Neuronal stem cell (in vitro differentiated cells): Measurements from ENCODE around the gene ASF1B.

Experiments
- DNase-seq: peaks from one replicate; pipeline ENCODE4 v3.0.0-alpha.2; 2013; ENCODE audit warnings: low spot score
- H2AFZ ChIP-seq: one replicate; pipeline ENCODE4 v1.6.1; 2013; ENCODE audit warnings: mild to moderate bottlenecking, low read length, inconsistent platforms
- H2AK5ac ChIP-seq: 2 replicates; pipeline ENCODE4 v1.6.1; 2013; ENCODE audit warnings: low read depth, mild to moderate bottlenecking, inconsistent platforms, low read length, moderate library complexity, mixed read lengths
- H2BK120ac ChIP-seq: 2 replicates; pipeline ENCODE4 v1.6.1; 2013; ENCODE audit warnings: low read depth, mild to moderate bottlenecking, inconsistent platforms, low read length, moderate library complexity, mixed read lengths
- H2BK12ac ChIP-seq: one replicate; pipeline ENCODE4 v1.6.1; 2013; ENCODE audit warnings: low read length, inconsistent platforms
- H2BK15ac ChIP-seq: 2 replicates; pipeline ENCODE4 v1.6.1; 2013; ENCODE audit warnings: mild to moderate bottlenecking, low read length, inconsistent platforms, mixed read lengths
- H2BK5ac ChIP-seq: one replicate; pipeline ENCODE4 v1.6.1; 2013; ENCODE audit warnings: inconsistent platforms, mild to moderate bottlenecking, low read length, moderate library complexity
- H3K14ac ChIP-seq: one replicate; pipeline ENCODE4 v1.6.1; 2013; ENCODE audit warnings: low read length, inconsistent platforms
- H3K18ac ChIP-seq: 2 replicates; pipeline ENCODE4 v1.6.1; 2013; ENCODE audit warnings: low read length, inconsistent platforms
- H3K23ac ChIP-seq: 2 replicates; pipeline ENCODE4 v1.6.1; 2013; ENCODE audit warnings: low read depth, mild to moderate bottlenecking, mixed read lengths, low read length, inconsistent platforms; ENCODE audit not compliant: poor library complexity
- H3K27ac ChIP-seq: replicated peaks from 3 replicates; pipeline ENCODE4 v1.5.1; 2013; ENCODE audit warnings: low read length, inconsistent platforms
- H3K27me3 ChIP-seq, 3 experiments: 2 replicates each; pipeline ENCODE4 v1.6.1; 2013; ENCODE audit warnings: low read length in 3 of 3, mild to moderate bottlenecking in 2 of 3, inconsistent platforms in 1 of 3, low read depth in 1 of 3, mixed read lengths in 1 of 3, moderate library complexity in 1 of 3; ENCODE audit not compliant: control insufficient read depth in 3 of 3, insufficient read depth in 3 of 3
- H3K36me3 ChIP-seq, 2 donors: replicated peaks in 1 of 2; 2 replicates each; pipeline ENCODE4 v1.6.1; 2013; ENCODE audit warnings: low read length in 2 of 2; ENCODE audit not compliant: control insufficient read depth in 2 of 2, insufficient read depth in 2 of 2
- H3K4ac ChIP-seq: 2 replicates; pipeline ENCODE4 v1.6.1; 2013; ENCODE audit warnings: inconsistent platforms, mild to moderate bottlenecking, low read length, moderate library complexity
- H3K4me1 ChIP-seq, 2 donors: 1 replicate in 1 of 2; 2 replicates in 1 of 2; pipeline ENCODE4 v1.6.1; 2013; ENCODE audit warnings: low read length in 2 of 2, low read depth in 1 of 2; ENCODE audit not compliant: control insufficient read depth in 2 of 2, insufficient read depth in 1 of 2
- H3K4me2 ChIP-seq: one replicate; pipeline ENCODE4 v1.6.1; 2013; ENCODE audit warnings: mild to moderate bottlenecking, low read length, inconsistent platforms; ENCODE audit not compliant: insufficient read depth, poor library complexity, severe bottlenecking
- H3K4me3 ChIP-seq, 2 donors: 2 replicates each; pipeline ENCODE4 v1.5.1; 2013; ENCODE audit warnings: low read length in 2 of 2, mild to moderate bottlenecking in 2 of 2, inconsistent platforms in 1 of 2, moderate library complexity in 1 of 2
- H3K79me1 ChIP-seq: one replicate; pipeline ENCODE4 v1.6.1; 2013; ENCODE audit warnings: low read depth, mild to moderate bottlenecking, inconsistent platforms, low read length, moderate library complexity
- H3K9ac ChIP-seq: one replicate; pipeline ENCODE4 v1.6.1; 2013; ENCODE audit warnings: mild to moderate bottlenecking, low read depth, low read length, inconsistent platforms; ENCODE audit not compliant: poor library complexity
- H3K9me3 ChIP-seq, 2 donors: replicated peaks in 1 of 2; 2 replicates each; pipeline versions ENCODE3 to v1.6.1; 2013; ENCODE audit warnings: low read length in 2 of 2, mild to moderate bottlenecking in 2 of 2, inconsistent platforms in 1 of 2, low read depth in 1 of 2, mixed read lengths in 1 of 2, moderate library complexity in 1 of 2; ENCODE audit not compliant: control insufficient read depth in 2 of 2, insufficient read depth in 1 of 2
- H4K8ac ChIP-seq: one replicate; pipeline ENCODE4 v1.6.1; 2013; ENCODE audit warnings: low read depth, mild to moderate bottlenecking, inconsistent platforms, low read length, moderate library complexity
- H4K91ac ChIP-seq: one replicate; pipeline ENCODE4 v1.6.1; 2013; ENCODE audit warnings: low read length, low read depth, mild to moderate bottlenecking, inconsistent platforms; ENCODE audit not compliant: poor library complexity
- WGBS, 2 donors: extraction: QIAGEN DNeasy Blood & Tissue Kit; methylation state at CpG; one replicate each; pipeline ENCODE4 v1.1.7; 2013; ENCODE audit warnings: missing lambda C conversion rate in 2 of 2, mixed read lengths in 1 of 2; ENCODE audit not compliant: insufficient read length in 2 of 2, insufficient replicate concordance in 1 of 2; ENCODE audit errors: extremely low coverage in 2 of 2; 5-methylcytosine and 5-hydroxymethylcytosine counted together

Gene ASF1B

GRCh38 chr19:14103310-14103709 lies 33.1 kb downstream of the ASF1B start:
- WGBS, 2 donors: no CpG with 5 or more reads among the region's 1 CpG
- DNase-seq: no peak
- Histone ChIP-seq H2BK12ac (no peak overlapping the region), H3K4me3 (no peak overlapping the region), H3K27me3 (no peaks in the 10 kb centered on the region), H2BK5ac (no peak overlapping the region), H3K4ac (no peak overlapping the region), H3K79me1 (no peaks in the 10 kb centered on the region), H3K4me2 (no peak overlapping the region), H3K18ac (no peak overlapping the region), H3K4me1 (no peaks in the 10 kb centered on the region), H2BK15ac (no peak overlapping the region), H3K27ac (no peak overlapping the region), H3K9me3 (peaks cover 0 to 3% of the 10 kb centered on the region in 2 donors), H2BK120ac (no peak overlapping the region), H3K36me3 (peaks cover 13 to 67% of the 10 kb centered on the region in 2 donors), H3K9ac (no peak overlapping the region), H2AFZ (no peak overlapping the region), H3K23ac (no peak overlapping the region), H3K14ac (no peak overlapping the region), H4K91ac (no peak overlapping the region), H4K8ac (no peak overlapping the region), H2AK5ac (no peak overlapping the region)

GRCh38 chr19:14102756-14103155 lies 33.6 kb downstream of the ASF1B start:
- Histone ChIP-seq H2BK12ac (no peak overlapping the region), H4K91ac (no peak overlapping the region), H3K14ac (no peak overlapping the region), H3K27me3 (no peaks in the 10 kb centered on the region), H3K36me3 (peaks cover 13 to 72% of the 10 kb centered on the region in 2 donors), H2BK15ac (no peak overlapping the region), H3K18ac (no peak overlapping the region), H3K4me2 (no peak overlapping the region), H2AFZ (no peak overlapping the region), H4K8ac (no peak overlapping the region), H3K23ac (no peak overlapping the region), H3K4me3 (no peak overlapping the region), H3K9ac (no peak overlapping the region), H2AK5ac (no peak overlapping the region), H3K27ac (no peak overlapping the region), H3K4ac (no peak overlapping the region), H3K79me1 (no peaks in the 10 kb centered on the region), H2BK120ac (no peak overlapping the region), H2BK5ac (no peak overlapping the region), H3K4me1 (no peaks in the 10 kb centered on the region), H3K9me3 (peaks cover 0 to 3% of the 10 kb centered on the region in 2 donors)
- WGBS, 2 donors: no CpG with 5 or more reads among the region's 10 CpGs
- no peak for DNase-seq

- Histone ChIP-seq H3K4me2 (no peak overlapping the region), H2AK5ac (no peak overlapping the region), H4K91ac (no peak overlapping the region), H2BK5ac (no peak overlapping the region), H2BK12ac (no peak overlapping the region), H3K4ac (no peak overlapping the region), H3K9ac (no peak overlapping the region), H3K27ac (no peak overlapping the region), H3K14ac (no peak overlapping the region), H3K23ac (no peak overlapping the region), H2AFZ (no peak overlapping the region), H3K79me1 (no peaks in the 10 kb centered on the region), H3K18ac (no peak overlapping the region), H3K27me3 (no peaks in the 10 kb centered on the region), H2BK15ac (no peak overlapping the region), H2BK120ac (no peak overlapping the region), H3K4me1 (no peaks in the 10 kb centered on the region), H3K4me3 (no peak overlapping the region), H3K36me3 (peaks cover 13 to 75% of the 10 kb centered on the region in 2 donors), H3K9me3 (peaks cover 0 to 3% of the 10 kb centered on the region in 2 donors), H4K8ac (no peak overlapping the region)
- WGBS, 2 donors: no CpG with 5 or more reads among the region's 11 CpGs
- no peak for DNase-seq
Measured at GRCh38 chr19:14102102-14102696, 34.2 kb downstream of the ASF1B start.

- no peak overlapping the region for H2BK12ac ChIP-seq
- no peaks in the 10 kb centered on the region for H3K79me1 ChIP-seq
- no peak overlapping the region for H3K14ac ChIP-seq
- DNase-seq: no peak
- H2AK5ac ChIP-seq: no peak overlapping the region
- no peak overlapping the region for H3K4me3 ChIP-seq
- H3K4ac ChIP-seq: no peak overlapping the region
- peak overlapping the region; percentile 4 for H2BK5ac ChIP-seq
- no peaks in the 10 kb centered on the region for H3K4me1 ChIP-seq
- peaks cover 0 to 3% of the 10 kb centered on the region in 2 donors for H3K9me3 ChIP-seq
- H4K8ac ChIP-seq: no peak overlapping the region
- H3K36me3 ChIP-seq: peaks cover 15 to 78% of the 10 kb centered on the region in 2 donors
- H3K4me2 ChIP-seq: no peak overlapping the region
- H2AFZ ChIP-seq: no peak overlapping the region
- H3K9ac ChIP-seq: no peak overlapping the region
- no peak overlapping the region for H3K23ac ChIP-seq
- H3K27ac ChIP-seq: no peak overlapping the region
- H4K91ac ChIP-seq: no peak overlapping the region
- H3K18ac ChIP-seq: no peak overlapping the region
- no peak overlapping the region for H2BK15ac ChIP-seq
- no CpG with 5 or more reads among the region's 6 CpGs for WGBS, 2 donors
- no peaks in the 10 kb centered on the region for H3K27me3 ChIP-seq
- no peak overlapping the region for H2BK120ac ChIP-seq
Measured at GRCh38 chr19:14101003-14101545, 35.3 kb downstream of the ASF1B start.
